ENCODE measurements around the gene RNF8. TPM values are rescaled to one million over a fixed set of nuclear protein-coding genes. Genes with fewer than 3 reads are reported as not detected.
A peak's percentile ranks its signal among the peaks of the same experiment; 100 is the strongest.

Gene RNF8
- total and polyA plus RNA-seq, 2 donors (not counting 1 experiment from before 2014, with no cell fraction given): 19.5 to 20.6 TPM

DNA sequence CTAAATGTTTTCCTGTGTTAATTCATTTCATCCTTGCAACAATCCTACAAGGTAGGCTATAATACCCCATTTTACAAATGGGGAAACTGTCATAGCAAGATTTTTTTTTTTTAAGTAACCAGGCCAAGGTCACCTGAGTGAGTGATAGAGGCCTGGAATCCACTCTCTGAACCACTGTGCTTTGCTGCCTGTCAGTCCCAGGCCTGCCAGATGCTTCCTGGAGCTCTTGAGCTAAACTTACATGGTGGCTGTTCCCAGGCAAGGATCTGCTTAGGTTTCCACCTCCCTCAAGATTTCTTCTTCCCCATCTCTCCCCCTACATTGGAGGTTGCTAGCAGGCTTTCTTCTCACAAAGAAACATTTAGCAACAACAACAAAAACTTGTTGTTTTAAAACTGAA, 32.7 kb upstream of the RNF8 start:
- Histone ChIP-seq H3K4me2 (ENCODE audit: extremely low read depth, insufficient read depth, low read length) (no peak overlapping the region), H3K27ac (ENCODE audit: insufficient read depth, low read length) (no peak overlapping the region)

DNA sequence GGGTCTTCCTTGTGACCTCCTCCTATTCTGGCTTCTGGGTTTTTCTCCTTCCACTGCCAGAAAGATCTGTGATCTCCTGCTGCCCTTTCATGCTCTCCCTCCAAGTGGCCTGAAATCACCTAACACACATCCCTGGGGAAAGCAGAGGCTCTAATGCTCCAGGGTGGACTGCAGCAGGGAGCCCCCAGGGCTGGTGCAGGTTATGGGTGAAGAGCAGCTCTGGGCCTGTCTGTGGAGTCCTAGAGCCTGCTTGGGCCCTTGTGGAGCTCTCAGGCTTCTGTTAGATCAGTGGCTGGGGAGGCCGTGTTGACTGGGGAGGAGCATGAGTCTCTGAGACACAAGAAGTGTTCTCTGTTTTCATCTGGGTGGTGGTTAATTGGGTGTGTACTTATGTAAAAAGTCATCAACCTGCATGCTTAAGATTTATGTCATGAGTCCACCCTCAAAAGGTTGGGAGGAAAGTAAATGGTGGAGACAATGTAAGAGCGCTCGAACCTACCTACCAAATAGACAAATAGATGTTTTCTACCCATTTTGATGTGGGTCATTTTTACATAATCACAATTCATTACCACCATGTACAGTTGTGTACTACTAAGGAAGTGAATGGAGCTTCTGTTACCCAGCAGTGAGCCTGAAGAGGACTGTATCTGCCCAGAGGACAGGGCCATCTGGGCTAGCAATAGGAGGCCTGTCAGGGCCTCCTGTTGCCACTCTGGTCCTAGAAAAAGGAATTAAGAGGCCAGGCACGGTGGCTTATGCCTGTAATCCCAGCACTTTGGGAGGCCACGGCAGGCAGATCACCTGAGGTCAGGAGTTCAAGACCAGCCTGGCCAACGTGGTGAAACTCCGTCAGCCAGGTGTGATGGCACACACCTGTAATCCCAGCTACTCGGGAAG, 32.0 kb upstream of the RNF8 start:
- H3K4me1 ChIP-seq (ENCODE audit: control insufficient read depth, extremely low read depth, insufficient read depth, low read length): peaks cover 7% of the 10 kb centered on the region
- H3K27me3 ChIP-seq (ENCODE audit: control insufficient read depth, insufficient read depth, low read length): no peaks in the 10 kb centered on the region
- DNase-seq (ENCODE audit: low read depth in 2 of 2): no peak
- peaks cover 3% of the 10 kb centered on the region for H3K36me3 ChIP-seq (ENCODE audit: control insufficient read depth, insufficient read depth, low read length)
- H4K20me1 ChIP-seq (ENCODE audit: control insufficient read depth, extremely low read depth, insufficient read depth, low read length): no peaks in the 10 kb centered on the region
- no peak overlapping the region for H3K4me3 ChIP-seq (replicated peaks in 1 of 4; ENCODE audit: control extremely low read depth in 1 of 4, insufficient read depth in 1 of 4, low read depth in 3 of 4, low read length in 4 of 4)
- no peak overlapping the region for H3K4me2 ChIP-seq (ENCODE audit: extremely low read depth, insufficient read depth, low read length)
- no peak overlapping the region for H3K9ac ChIP-seq (ENCODE audit: insufficient read depth, low read length)
- H3K9me3 ChIP-seq (ENCODE audit: control insufficient read depth, insufficient read depth, low read depth, low read length): no peaks in the 10 kb centered on the region
- TF ChIP-seq, protein P1, sequence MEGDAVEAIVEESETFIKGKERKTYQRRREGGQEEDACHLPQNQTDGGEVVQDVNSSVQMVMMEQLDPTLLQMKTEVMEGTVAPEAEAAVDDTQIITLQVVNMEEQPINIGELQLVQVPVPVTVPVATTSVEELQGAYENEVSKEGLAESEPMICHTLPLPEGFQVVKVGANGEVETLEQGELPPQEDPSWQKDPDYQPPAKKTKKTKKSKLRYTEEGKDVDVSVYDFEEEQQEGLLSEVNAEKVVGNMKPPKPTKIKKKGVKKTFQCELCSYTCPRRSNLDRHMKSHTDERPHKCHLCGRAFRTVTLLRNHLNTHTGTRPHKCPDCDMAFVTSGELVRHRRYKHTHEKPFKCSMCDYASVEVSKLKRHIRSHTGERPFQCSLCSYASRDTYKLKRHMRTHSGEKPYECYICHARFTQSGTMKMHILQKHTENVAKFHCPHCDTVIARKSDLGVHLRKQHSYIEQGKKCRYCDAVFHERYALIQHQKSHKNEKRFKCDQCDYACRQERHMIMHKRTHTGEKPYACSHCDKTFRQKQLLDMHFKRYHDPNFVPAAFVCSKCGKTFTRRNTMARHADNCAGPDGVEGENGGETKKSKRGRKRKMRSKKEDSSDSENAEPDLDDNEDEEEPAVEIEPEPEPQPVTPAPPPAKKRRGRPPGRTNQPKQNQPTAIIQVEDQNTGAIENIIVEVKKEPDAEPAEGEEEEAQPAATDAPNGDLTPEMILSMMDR (conservative IDR thresholded peaks at IDR 0.05 in 1 of 2, IDR thresholded peaks at IDR 0.05 in 1 of 2; ENCODE audit: low read depth in 1 of 2, low read length in 2 of 2): no peak
- TF ChIP-seq EZH2 (IDR thresholded peaks at IDR 0.05; ENCODE audit: low read length, missing control alignments): no peak
- H3K27ac ChIP-seq (ENCODE audit: insufficient read depth, low read length): no peak overlapping the region
- H3K79me2 ChIP-seq (ENCODE audit: control insufficient read depth, insufficient read depth, low read length): no peaks in the 10 kb centered on the region
- no peak overlapping the region for H2AFZ ChIP-seq (ENCODE audit: low read length)

More for the DNA sequence above, 32.7 kb upstream of the RNF8 start:
- Histone ChIP-seq H2AFZ (ENCODE audit: low read length) (no peak overlapping the region), H3K9me3 (ENCODE audit: control insufficient read depth, insufficient read depth, low read depth, low read length) (no peaks in the 10 kb centered on the region), H4K20me1 (ENCODE audit: control insufficient read depth, extremely low read depth, insufficient read depth, low read length) (no peaks in the 10 kb centered on the region), H3K4me1 (ENCODE audit: control insufficient read depth, extremely low read depth, insufficient read depth, low read length) (peaks cover 7% of the 10 kb centered on the region), H3K4me3 (replicated peaks in 1 of 4; ENCODE audit: control extremely low read depth in 1 of 4, insufficient read depth in 1 of 4, low read depth in 3 of 4, low read length in 4 of 4) (no peak overlapping the region), H3K9ac (ENCODE audit: insufficient read depth, low read length) (no peak overlapping the region), H3K27me3 (ENCODE audit: control insufficient read depth, insufficient read depth, low read length) (no peaks in the 10 kb centered on the region), H3K79me2 (ENCODE audit: control insufficient read depth, insufficient read depth, low read length) (no peaks in the 10 kb centered on the region), H3K36me3 (ENCODE audit: control insufficient read depth, insufficient read depth, low read length) (peaks cover 5% of the 10 kb centered on the region)
- no peak for DNase-seq (ENCODE audit: low read depth in 2 of 2)
- TF ChIP-seq, protein P1 (conservative IDR thresholded peaks at IDR 0.05 in 1 of 2, IDR thresholded peaks at IDR 0.05 in 1 of 2; ENCODE audit: low read depth in 1 of 2, low read length in 2 of 2): no peak
- TF ChIP-seq EZH2 (IDR thresholded peaks at IDR 0.05; ENCODE audit: low read length, missing control alignments): no peak

DNA sequence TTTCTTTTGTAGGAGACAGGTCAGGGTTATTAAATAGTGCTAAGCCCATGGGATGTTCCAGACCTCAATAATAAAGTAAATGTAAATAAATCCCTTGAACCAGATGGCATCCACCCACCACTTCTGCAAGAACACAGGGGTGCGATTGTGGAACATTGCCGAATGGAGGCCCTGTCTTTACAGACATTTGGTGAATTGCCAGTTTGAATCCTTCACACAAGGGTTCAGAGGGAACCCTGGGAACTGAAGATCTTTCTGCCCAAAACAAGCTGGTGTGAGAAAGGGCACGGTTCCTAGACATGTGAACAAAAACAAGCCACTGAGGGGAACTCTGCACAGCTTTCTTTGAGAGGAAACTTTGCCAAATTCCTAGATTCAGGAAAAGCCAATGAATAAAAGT, 30.2 kb upstream of the RNF8 start:
- Histone ChIP-seq H2AFZ (ENCODE audit: low read length) (no peak overlapping the region), H3K27ac (ENCODE audit: insufficient read depth, low read length) (no peak overlapping the region), H3K79me2 (ENCODE audit: control insufficient read depth, insufficient read depth, low read length) (no peaks in the 10 kb centered on the region), H3K9me3 (ENCODE audit: control insufficient read depth, insufficient read depth, low read depth, low read length) (no peaks in the 10 kb centered on the region), H3K4me1 (ENCODE audit: control insufficient read depth, extremely low read depth, insufficient read depth, low read length) (peaks cover 7% of the 10 kb centered on the region), H3K4me3 (replicated peaks in 1 of 4; ENCODE audit: control extremely low read depth in 1 of 4, insufficient read depth in 1 of 4, low read depth in 3 of 4, low read length in 4 of 4) (no peak overlapping the region), H3K4me2 (ENCODE audit: extremely low read depth, insufficient read depth, low read length) (no peak overlapping the region), H3K36me3 (ENCODE audit: control insufficient read depth, insufficient read depth, low read length) (no peaks in the 10 kb centered on the region), H4K20me1 (ENCODE audit: control insufficient read depth, extremely low read depth, insufficient read depth, low read length) (no peaks in the 10 kb centered on the region), H3K9ac (ENCODE audit: insufficient read depth, low read length) (no peak overlapping the region), H3K27me3 (ENCODE audit: control insufficient read depth, insufficient read depth, low read length) (no peaks in the 10 kb centered on the region)
- no peak for TF ChIP-seq EZH2 (IDR thresholded peaks at IDR 0.05; ENCODE audit: low read length, missing control alignments)
- TF ChIP-seq, protein P1 (conservative IDR thresholded peaks at IDR 0.05 in 1 of 2, IDR thresholded peaks at IDR 0.05 in 1 of 2; ENCODE audit: low read depth in 1 of 2, low read length in 2 of 2): no peak
- DNase-seq (ENCODE audit: low read depth in 2 of 2): peak; percentile 10 to 67

All from fibroblast of lung (primary cell).